Activated T-cell treated with anti-CD3 and anti-CD28 coated beads for 48 hours (primary cell): ENCODE results near the gene TRIO.
A peak's percentile ranks its signal among the peaks of the same experiment; 100 is the strongest.

Source experiments
- DNase-seq: peaks from one replicate; pipeline ENCODE4 v3.0.0-alpha.2; 2020; ENCODE audit warnings: low read depth

The TRIO gene

DNA sequence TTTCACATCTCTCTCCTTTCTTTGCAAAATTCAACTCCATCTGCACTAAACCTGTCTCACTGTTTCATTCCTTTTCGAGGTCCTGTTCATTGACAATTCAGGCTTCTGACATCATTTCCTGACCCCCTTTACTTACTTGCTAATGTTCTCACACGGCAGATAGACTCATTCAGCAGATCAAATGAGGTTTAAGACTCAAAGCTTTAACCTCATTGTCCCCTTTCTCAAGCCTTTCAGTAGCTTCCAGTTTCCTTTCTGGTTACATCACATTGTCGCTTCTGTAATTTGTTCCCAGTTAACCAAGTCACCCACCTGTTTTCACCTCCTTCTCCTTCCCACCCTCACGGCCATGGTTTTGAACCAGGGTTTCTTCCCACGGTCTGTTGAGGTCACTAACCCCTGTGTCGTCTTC, 295.1 kb downstream of the TRIO start:
- DNase-seq, result no peak

DNA sequence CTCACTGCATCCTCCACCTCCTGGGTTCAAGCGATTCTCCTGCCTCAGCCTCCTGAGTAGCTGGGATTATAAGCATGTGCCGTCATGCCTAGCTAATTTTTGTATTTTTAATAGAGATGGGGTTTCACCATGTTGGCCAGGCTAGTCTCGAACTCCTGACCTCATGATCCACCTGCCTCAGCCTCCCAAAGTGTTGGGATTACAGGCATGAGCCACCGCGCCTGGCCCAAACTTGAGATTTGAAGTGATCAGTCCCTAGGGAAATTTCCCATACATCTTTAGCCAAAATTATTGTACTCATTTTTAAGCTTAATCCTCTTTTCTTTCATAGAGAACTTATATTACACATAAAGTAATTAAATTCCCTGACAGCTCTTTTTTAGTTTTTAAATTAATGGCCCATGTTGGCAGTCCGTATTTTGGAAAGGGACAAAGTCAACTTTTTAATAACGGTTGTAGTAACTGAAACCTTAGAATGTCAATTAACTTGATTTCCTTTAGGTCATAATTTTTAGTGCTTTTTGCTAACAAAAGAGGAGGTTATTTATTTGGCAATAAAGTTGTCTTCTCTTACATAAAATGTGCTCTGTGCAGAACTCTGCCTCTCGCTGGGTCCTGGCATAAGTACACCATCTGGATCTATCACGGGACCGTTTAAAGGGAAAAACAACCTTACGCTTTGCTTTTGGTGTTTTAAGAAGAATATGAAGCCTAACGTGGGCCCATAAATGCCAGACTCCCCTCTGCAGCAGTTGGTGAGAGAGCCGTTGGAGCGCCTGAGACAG, 296.1 kb downstream of the TRIO start:
- no peak for DNase-seq

DNA sequence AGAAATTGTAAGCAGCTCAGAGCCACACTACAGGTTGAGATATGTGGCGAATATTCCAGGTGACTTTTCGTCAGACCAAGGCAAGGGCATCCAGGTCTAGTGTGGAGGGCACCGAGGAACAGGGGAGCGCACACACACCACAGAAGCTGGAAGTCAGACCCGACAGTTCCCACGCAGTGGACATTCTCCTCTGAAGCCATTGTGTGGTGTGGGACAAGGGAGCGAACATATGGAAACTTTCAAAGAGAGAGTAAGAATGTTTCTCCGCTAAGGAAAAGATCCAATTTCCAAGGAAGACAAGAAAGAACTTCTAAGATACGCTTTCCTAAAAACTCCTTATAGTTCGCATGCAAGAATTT, 297.1 kb downstream of the TRIO start:
- DNase-seq, result no peak

DNA sequence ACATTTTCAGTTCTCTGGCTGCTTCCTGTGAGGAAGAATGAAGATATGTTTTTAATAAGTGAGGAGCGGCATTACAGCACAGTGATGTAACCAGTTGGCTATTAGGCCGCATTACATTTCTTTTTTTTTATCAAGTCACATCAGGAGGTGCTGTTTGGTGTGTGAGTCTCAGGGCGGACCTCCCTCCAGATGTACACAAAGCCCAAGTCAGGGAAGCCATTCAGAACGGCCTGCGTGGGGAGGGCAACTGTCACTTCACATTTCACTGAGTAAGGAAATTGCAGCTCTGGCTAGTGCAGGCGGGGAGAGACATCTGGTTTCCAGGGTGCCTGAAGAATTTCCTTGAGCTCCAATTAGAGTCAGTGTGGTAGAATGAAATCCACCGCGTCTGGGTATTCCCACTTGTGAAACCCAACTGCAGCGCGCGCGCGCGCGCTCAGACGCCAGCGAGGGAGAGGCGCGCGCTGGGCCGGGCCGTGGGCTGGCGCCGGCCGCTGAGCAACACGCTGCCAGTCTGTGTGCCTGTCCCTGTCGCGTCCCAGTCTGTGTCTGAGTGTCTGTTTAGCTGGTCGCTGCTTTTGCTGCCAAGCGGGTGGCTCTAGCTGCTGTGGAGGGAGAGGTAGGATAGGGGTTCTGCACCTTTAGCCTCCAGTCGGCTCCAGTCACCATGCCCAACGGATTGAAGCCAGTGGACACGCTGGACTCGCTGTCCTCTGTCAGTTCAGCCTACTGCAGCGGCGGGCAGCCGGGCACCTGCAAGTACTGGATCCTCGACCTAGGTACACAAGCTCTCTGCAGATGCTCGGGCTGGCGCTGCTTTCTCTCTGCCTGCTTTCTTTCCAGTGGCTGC, 297.7 kb downstream of the TRIO start:
- no peak for DNase-seq

DNA sequence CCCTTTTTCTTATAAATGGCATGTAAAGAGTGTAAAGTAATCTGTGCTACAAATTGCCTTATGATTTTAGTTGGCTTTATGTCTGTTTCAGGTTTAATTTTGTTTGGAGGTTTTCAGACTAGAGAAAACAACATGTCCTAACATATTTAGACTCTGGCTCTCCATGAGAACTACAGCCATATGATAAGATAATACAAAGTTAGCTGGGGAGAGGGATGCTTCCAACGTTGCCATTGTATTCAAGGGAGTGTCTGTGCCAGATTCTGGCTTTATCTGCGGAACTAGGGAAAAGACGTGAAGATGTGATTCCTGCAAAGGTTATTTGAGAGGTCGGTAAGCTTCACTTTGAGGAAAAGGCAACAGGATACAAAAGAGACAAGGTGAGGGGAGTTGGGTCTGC, 298.5 kb downstream of the TRIO start:
- DNase-seq, result no peak

DNA sequence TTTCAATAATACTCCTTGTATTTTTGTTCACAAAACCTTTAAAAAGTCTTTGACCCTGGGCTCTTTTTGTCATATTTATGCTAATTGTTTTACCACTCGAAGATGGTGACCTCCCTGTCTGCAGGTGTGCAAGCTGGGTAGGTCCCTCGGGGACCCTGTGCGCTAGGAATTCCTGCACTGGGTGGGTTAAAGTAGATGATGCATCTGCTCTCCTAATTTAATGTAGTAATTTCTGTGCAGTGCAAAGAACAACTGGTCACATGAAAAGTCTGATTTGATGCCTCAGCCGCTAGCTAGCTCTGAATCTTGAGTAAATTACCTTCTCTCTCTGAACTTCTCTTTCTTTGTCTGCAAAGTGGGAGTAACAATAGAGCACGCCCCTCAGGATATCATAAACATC, 299.4 kb downstream of the TRIO start:
- DNase-seq, result no peak

DNA sequence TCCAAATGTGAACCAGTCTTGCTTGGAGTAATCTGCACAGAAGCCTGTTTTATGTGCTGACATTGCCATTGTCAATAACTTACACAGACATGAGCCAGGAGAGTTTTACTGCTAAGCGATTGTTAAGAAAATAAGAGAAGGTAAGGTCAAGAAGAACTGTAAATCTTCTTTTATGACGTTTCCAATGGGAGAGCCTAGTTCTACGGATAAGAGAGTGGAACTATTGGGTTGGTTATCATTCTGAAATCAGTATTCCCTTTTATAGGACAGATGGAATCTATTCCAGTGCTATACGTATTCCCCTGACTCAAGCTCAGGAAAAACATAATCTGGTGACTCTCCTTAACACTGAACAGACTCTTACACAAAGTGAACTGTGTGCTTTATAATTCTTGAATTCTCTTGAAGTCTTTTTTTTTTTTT, 300.5 kb downstream of the TRIO start:
- no peak for DNase-seq

DNA sequence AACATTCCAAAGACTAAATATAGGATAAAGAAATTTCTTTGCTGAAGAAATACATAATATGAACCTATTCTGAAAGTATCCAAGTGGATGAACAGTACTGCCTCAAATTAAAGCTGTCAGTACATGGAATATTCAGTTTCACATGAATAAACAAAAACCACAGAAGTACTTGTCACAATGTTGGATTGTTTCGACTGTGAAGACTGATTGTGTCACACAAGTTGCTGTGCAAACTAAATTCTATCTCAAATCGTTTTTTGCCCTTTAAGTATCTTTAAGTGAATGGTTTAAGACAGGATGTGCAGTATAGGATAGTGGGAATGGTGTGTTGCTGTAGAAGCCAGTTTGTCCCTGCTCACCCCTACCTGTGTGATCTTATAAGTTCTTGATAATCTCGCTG, 301.0 kb downstream of the TRIO start:
- no peak for DNase-seq

DNA sequence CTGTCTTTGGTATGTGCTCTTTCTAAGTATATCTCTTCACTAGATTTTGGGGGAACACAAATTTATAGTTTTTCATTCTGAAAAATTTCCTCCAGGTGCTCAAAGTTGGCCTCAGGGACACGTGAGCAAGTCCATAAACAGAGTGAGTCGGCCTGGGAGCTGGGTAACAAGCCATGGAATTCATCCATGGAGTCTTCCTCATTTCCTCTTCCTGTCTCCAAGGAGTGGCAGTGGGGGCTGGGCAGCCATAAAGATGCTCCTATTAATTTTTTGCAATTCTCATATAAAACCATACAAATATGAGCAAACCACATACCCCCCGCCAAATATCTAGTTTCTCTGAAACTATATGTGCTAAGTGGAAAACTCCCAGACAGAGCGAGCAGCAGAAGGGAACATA, 301.9 kb downstream of the TRIO start:
- DNase-seq, result no peak

DNA sequence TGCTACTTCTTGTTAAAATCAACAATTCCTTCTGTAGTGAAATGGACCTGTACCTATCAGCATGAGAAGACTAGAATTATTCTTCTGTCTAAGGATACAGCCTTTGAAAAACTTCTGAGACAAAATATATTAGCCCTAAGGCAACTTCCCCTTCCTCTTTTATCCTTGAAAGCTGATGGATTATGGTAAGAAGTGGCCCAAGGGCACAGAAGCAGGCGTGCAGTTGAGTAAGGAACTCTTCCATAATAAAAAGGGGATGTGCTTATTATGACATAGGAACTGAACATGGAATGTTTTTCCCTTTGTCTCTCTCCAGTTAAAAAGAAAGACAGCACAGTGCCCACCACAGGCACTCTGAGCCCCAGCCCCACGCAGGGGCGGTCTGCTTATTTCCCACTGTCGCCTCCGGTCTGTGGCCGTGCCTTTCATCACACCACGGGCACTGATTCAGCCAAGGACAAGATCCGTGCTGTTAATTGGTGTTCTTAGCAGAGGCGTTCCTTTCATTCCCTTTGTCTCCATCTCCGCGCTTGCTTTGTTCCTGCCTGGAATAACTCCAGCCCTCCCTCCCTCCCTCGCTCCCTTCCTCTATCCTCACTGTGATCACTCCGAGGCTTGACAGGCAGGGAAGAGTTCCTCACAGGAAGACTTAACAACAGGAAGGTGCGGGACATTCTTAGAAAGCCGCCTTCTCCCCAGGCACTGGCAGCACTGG, 302.6 kb downstream of the TRIO start:
- DNase-seq, result no peak

DNA sequence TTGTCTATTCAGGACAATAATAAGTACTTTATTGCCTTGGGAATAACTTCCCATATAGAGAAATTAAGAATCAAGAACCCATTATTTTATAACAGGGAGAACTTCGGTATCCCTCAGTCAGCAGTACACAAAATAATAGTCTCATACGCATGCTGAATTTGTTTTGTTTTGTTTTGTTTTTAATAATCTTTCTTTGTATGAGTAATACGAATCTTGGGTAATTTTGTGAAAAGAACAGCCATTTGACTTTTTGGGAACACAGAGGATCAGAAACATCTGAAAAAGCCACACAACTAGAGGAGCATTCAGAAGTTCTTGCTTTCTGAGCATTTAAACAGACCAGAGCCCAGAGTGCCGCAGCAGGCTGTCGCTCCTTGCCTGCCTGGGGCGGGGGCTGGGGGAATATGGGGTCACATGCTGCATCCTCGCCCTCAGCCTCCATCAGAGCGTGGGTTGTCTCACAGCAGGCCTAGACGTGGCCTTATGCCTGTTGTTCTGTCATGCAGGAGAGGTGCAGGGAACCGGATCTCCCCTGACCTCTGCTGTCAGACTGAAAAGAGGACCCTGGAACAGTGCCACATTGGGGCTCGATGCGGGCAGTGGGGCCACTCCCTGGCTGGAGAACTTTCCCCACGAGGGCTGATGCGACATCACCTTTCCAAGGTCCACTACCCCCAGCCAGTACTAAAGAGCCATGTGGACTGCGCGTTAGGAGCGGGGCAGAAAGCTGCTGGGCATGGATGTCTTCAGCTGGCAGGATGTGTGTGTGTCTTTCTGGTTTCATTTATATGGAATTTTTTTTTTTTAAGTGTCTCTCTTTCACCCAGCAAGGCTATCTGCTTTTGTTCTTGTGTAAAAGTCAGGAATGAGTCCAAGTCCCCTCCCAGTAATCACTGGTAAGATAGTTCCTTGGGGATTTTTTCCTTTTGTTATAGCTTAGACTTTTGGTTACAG, 305.1 kb downstream of the TRIO start:
- DNase-seq, result no peak

DNA sequence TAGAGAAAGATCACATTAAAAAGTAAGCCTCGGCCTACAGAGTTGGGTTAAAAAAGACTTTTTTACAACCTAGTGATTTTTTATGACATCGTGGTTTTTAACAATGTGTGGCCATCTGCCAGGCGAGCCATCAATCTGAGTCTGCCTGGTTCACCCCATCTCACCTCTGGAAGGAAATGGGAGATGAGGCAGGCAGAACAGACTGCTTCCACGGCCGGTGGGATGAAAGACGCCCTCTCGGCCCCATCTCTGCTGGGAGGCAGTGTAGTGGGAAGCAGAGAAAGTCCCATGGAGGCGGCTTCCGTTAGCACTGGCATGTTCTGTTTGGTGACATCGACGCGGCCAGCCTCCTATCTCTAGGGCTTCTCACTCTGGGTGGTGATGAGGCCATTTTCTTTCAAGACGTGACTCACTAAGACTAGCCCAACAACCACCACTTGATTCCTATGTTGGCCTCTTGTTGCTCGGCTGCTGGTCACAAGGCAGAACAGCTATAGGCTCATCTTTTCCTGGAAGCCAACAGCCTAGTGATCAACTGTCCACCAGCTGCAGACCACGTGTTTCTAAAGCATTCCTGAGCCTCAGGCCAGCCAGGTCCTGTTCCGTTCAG, 306.0 kb downstream of the TRIO start:
- no peak for DNase-seq

DNA sequence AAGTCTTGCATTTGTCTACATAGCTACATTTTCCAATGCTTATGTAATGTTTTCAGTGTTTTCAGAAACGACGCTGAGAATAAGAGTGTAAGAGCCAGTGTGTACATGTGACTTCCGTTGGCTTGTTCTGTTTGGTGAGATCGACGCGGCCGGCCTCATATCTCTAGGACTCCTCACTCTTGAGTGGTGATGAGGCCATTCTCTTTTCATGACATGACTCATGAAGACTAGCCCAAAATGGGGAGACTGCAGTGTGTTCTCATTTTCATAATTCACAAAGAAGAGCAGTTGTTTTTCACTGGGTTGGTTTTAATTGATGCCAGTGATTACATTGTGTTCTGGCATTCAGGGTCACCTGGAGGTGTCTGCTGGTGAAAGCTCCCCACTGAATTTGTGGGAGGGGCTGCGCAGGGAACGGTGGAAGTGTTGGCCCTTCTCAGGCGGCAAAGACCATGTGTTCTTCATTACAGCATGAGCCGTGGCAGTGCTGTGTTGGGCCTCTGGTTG, 306.9 kb downstream of the TRIO start:
- peak; percentile 6 for DNase-seq

DNA sequence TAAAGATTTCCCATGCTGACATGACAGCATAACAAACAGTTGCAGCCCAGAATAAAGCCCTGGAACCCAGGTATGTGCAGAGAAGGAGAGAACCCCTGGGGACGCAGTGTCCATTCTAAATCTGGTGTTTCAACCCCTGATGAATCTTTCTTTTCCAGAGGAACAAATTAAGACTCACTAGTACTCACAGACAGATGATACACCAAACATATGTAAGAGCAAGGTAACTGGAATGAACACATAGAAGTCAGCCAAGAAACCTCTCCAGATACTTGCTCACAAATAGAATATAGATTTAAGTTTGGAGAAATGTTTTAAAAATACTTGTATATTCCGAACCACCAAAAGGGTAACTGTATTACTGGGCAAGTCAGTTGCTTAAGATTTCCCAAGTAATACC, 307.6 kb downstream of the TRIO start:
- DNase-seq, result no peak

DNA sequence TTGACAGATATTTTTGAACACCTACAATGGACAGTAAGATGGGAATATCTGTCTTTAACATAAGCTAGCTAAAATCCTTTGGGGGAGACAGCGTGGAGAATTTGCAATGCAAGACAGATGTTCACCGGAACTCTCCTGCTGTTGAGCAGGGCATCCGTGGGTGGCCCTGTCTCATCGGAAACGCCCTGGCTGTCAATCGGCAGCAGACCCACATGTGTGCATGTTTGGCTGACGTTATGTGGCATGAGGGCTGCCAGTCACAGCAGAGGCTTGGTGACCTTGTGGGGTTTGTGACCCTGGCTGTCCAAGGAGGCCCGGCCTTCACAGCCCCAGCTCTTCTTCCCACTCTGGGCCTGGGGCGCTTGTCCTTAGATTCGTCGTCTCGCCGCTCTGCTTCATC, 308.7 kb downstream of the TRIO start:
- DNase-seq, result no peak

DNA sequence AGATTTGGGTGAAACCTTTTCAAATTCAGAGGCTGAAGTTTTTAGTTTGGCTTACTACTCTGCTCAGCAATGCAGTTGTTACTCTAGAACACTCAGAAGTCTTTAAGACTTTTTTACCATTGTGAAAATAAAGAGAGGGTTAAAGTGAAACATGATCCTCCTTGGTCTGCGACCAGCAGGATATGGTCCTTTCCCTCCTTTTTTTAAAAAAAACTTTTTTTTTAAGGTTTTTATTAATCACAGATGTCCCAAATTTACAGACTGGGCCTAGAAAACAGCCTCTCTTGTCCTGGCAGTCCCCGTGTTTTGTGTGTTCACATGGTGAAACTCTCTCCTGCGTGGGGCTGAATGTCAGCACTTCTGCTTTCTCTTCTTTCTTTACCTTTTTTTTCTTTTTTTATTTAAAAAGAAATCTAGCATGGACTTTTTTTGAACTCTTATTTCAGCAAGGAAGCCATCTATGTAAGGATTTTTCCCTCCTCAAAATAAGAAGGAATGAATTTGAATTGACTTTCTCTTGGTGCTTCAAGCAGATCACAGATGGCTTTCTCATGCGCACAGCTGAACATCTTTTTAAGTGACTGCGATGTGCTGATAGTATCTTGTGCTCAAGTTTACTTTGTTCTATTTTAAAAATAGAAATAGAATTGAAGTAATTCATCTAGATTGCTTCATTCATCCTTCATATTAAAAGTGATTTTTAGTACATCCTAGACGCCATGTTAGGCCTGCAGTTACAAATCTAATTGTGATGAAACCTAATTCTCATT, 309.7 kb downstream of the TRIO start:
- DNase-seq, result no peak

DNA sequence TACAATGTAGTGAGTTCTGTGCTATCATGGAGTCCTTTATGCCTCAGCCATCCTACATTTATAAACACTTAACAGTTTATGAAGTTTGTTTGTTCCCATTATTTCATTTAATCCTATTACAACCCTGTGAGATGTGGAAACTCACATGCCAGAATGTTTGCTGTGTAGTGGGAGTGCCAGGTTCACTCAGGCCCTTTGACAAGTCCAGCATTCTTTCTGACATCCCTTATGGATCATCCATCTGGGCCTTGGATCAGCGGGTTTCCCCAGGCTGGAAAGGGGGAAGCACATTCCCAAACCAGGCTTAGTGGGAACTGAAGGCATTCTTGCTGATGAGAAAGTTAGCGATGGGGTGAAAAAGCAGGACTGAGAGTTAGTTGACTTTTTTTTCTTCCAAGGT, 310.3 kb downstream of the TRIO start:
- DNase-seq, result no peak

DNA sequence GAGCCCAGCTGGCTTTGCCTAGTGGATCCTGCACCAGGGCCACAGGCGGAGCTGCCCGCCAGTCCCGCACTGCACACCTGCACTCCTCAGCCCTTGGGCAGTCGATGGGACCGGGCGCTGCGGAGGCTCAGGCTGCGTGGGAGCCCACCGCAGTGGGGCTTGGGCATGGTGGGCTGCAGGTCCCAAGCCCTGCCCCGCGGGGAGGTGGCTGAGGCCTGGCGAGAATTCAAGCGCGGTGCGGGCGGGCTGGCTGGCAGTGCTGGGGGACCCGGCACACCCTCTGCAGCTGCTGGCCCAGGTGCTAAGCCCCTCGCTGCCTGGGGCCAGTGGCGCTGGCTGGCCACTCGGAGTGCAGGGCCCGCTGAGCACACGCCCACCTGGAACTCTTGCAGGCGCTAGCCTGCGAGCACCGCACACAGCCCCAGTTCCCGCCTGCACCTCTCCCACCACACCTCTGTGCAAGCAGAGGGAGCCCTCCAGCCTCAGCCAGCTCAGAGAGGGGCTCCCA, 312.7 kb downstream of the TRIO start:
- no peak for DNase-seq

DNA sequence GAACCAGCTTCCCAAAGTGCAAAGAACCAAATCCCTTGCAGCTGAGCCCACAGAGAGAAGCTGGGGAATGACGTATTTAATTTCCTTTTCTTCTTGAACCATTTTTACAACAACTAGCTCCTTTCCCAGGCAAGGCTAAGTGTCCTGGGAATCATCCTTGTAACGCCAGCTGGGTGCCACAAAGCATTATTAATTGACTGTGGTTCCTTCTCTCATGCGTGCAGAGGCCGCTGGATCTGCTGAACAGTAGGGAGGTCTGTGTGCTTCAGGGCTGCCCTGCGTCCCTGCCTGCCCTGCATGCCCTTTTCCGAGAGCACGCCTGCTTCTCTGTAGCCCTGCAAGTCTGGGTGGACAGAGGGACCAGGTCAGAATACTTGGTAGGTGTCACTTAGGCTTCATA, 314.3 kb downstream of the TRIO start:
- DNase-seq, result no peak

DNA sequence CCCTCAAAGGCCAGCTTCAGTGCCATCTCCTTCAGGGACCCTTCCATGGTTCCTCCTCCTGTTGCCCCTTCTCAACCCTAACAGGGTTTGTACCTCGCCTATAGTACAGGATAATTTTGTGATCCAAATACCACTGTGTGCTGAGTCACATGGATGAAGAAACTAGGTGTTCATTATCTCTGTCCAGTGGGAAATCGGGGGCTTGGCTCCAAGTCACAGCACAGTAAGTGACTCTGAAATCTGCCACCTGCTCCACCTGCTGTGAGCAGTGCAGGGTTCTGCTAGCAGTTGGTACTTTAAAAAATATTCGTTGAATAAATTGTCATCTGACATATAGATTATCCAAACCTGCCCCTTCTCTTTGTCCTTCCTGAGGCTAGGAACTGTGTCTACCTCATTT, 315.3 kb downstream of the TRIO start:
- DNase-seq, result no peak
